Measurements from ENCODE around the gene CYFIP1. TPM values are rescaled to one million over a fixed set of nuclear protein-coding genes. Genes with fewer than 3 reads are reported as not detected.

CYFIP1 gene
- total RNA-seq, 4 donors from 2014 or later = 86.8 to 131 (median 105) TPM

DNA sequence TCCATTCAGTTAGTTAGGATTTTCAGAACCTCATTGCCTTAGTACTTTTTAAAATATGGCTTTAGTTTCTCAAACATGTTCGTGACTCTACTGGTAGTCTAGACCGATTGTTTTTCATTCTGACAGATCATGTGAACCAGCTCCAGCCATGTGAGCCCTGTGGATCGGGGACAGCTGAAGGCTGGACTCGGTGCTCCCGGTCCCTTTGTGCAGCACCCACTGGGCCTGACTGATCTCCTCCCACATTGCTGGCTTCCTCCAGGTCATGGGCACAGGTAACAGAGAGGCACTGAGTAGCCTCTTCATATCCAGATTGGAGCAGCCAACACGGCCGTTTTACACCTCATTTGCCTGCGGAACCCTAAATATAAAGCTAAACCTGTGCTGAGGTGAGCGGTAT, 111.2 kb downstream of the CYFIP1 start:
- no peak overlapping the region for H3K4me3 ChIP-seq
- H3K27ac ChIP-seq (replicated peaks in 1 of 4) = peak overlapping the region in 1 of 4 donors; percentile 18
- peaks cover 0 to 12% (median 8%) of the 10 kb centered on the region in 4 donors for H3K4me1 ChIP-seq
- H3K36me3 ChIP-seq = peaks cover 42 to 98% (median 84%) of the 10 kb centered on the region in 4 donors
- intact Hi-C loops (cut with DNase I) = no loop called here
- TF ChIP-seq EP300 (IDR thresholded peaks at IDR 0.05) (no peak), POLR2A (IDR thresholded peaks at IDR 0.05; ENCODE audit: low read depth) (no peak), POLR2AphosphoS5 (IDR thresholded peaks at IDR 0.05) (no peak)
- TF ChIP-seq, protein P1, sequence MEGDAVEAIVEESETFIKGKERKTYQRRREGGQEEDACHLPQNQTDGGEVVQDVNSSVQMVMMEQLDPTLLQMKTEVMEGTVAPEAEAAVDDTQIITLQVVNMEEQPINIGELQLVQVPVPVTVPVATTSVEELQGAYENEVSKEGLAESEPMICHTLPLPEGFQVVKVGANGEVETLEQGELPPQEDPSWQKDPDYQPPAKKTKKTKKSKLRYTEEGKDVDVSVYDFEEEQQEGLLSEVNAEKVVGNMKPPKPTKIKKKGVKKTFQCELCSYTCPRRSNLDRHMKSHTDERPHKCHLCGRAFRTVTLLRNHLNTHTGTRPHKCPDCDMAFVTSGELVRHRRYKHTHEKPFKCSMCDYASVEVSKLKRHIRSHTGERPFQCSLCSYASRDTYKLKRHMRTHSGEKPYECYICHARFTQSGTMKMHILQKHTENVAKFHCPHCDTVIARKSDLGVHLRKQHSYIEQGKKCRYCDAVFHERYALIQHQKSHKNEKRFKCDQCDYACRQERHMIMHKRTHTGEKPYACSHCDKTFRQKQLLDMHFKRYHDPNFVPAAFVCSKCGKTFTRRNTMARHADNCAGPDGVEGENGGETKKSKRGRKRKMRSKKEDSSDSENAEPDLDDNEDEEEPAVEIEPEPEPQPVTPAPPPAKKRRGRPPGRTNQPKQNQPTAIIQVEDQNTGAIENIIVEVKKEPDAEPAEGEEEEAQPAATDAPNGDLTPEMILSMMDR (IDR thresholded peaks at IDR 0.05) = no peak
- DNase-seq (ENCODE audit: extremely low spot score) = no peak
- 66% methylated on average over 9 of the region's 9 CpGs for WGBS
- H3K27me3 ChIP-seq = no peaks in the 10 kb centered on the region
- H3K9me3 ChIP-seq = no peaks in the 10 kb centered on the region

DNA sequence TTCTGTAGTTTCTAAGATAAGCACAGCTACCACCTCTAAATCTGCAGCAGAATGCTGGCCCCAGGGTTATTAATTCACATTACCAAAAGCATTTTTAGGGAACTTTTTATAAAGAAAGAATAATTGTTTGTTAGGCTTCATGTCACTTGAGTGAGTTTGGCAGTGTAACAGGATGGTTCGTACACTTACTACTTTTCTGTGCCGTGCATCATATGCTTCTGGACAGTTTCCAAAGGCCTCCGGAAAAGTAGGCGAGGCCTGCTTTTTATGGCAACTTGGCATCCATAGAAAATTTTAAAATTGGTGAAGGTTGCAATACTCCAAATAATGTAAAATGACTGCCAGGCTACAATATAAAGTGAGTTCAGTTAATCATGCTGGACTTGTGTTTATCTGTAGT, 111.7 kb downstream of the CYFIP1 start:
- Histone ChIP-seq H3K27me3 (no peaks in the 10 kb centered on the region), H3K36me3 (peaks cover 37 to 98% (median 82%) of the 10 kb centered on the region in 4 donors), H3K9me3 (no peaks in the 10 kb centered on the region), H3K4me3 (no peak overlapping the region), H3K27ac (replicated peaks in 1 of 4) (no peak overlapping the region), H3K4me1 (peaks cover 0 to 12% (median 8%) of the 10 kb centered on the region in 4 donors)
- intact Hi-C loops (cut with DNase I) = no loop called here
- 29% methylated on average over 4 of the region's 4 CpGs for WGBS
- no peak for TF ChIP-seq POLR2AphosphoS5 (IDR thresholded peaks at IDR 0.05)
- no peak for TF ChIP-seq POLR2A (IDR thresholded peaks at IDR 0.05; ENCODE audit: low read depth)
- TF ChIP-seq, protein P1 (IDR thresholded peaks at IDR 0.05) = no peak
- TF ChIP-seq EP300 (IDR thresholded peaks at IDR 0.05) = no peak
- no peak for DNase-seq (ENCODE audit: extremely low spot score)

DNA sequence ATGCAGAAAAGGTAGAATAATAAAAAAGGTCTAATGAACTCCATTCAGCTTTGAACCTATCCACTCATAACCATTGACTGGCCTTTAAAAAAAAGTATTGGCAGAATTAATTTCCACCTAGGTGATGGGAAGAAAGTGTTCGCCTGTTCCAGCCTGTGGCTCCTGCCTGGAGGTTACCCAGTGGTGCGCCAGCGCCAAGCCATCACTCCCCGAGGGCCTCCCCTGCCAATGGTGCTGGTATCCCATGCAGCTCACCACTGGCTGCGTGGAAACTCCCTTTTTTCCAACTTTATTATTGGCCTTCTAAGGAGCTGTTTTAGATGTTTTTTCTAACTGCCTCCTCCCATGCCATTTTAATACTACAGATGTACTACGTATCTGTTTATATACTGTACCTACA, 112.3 kb downstream of the CYFIP1 start:
- Histone ChIP-seq H3K27me3 (no peaks in the 10 kb centered on the region), H3K27ac (replicated peaks in 1 of 4) (no peak overlapping the region), H3K4me1 (peaks cover 0 to 12% (median 8%) of the 10 kb centered on the region in 4 donors), H3K9me3 (no peaks in the 10 kb centered on the region), H3K36me3 (peaks cover 31 to 94% (median 80%) of the 10 kb centered on the region in 4 donors), H3K4me3 (no peak overlapping the region)
- WGBS = 89% methylated on average over 6 of the region's 6 CpGs
- intact Hi-C loops (cut with DNase I) = no loop called here
- no peak for TF ChIP-seq POLR2A (IDR thresholded peaks at IDR 0.05; ENCODE audit: low read depth)
- no peak for TF ChIP-seq EP300 (IDR thresholded peaks at IDR 0.05)
- TF ChIP-seq POLR2AphosphoS5 (IDR thresholded peaks at IDR 0.05) = no peak
- TF ChIP-seq, protein P1 (IDR thresholded peaks at IDR 0.05) = no peak
- DNase-seq (ENCODE audit: extremely low spot score) = no peak

DNA sequence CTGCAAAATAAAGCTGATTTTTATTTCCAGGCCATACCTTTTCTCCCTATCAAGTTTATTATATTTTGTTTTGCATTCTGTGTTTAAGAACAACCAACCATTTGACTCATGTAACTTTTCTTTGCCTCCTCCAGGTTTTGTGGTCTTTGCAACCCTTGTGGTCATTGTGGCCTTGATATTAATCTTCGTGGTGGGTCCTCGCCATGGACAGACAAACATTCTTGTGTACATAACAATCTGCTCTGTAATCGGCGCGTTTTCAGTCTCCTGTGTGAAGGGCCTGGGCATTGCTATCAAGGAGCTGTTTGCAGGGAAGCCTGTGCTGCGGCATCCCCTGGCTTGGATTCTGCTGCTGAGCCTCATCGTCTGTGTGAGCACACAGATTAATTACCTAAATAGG, 114.1 kb downstream of the CYFIP1 start:
- intact Hi-C loops (cut with DNase I) = no loop called here

More for the DNA sequence above, 114.1 kb downstream of the CYFIP1 start:
- 91% methylated on average over 7 of the region's 7 CpGs for WGBS
- Histone ChIP-seq H3K4me1 (peaks cover 0 to 12% (median 8%) of the 10 kb centered on the region in 4 donors), H3K9me3 (no peaks in the 10 kb centered on the region), H3K27me3 (no peaks in the 10 kb centered on the region), H3K27ac (replicated peaks in 1 of 4) (no peak overlapping the region), H3K36me3 (peaks cover 22 to 94% (median 66%) of the 10 kb centered on the region in 4 donors), H3K4me3 (no peak overlapping the region)
- TF ChIP-seq, protein P1 (IDR thresholded peaks at IDR 0.05) = no peak
- TF ChIP-seq POLR2A (IDR thresholded peaks at IDR 0.05; ENCODE audit: low read depth) = no peak
- TF ChIP-seq POLR2AphosphoS5 (IDR thresholded peaks at IDR 0.05) = no peak
- TF ChIP-seq EP300 (IDR thresholded peaks at IDR 0.05) = no peak
- no peak for DNase-seq (ENCODE audit: extremely low spot score)
